Activated CD8-positive, alpha-beta T cell treated with anti-CD3 and anti-CD28 coated beads for 36 hours (primary cell): ENCODE measurements around the gene EN1. TPM values are rescaled to one million over a fixed set of nuclear protein-coding genes. Genes with fewer than 3 reads are reported as not detected.
A peak's percentile ranks its signal among the peaks of the same experiment; 100 is the strongest.

Experiments used
- ATAC-seq: fragments of 200-7000 bp; cut with Tn5 transposase; one replicate; pipeline ENCODE4 v1.10.0; 2021; ENCODE audit warnings: mild to moderate bottlenecking, moderate library complexity
- CTCF ChIA-PET: fragments of 350-600 bp; sonication (Branson Sonifier 250); formaldehyde crosslinking; loops from one replicate; lab custom pipeline; 2021; ENCODE audit warnings: antibody characterized with exemption; lab: Charles Lee
- POLR2A ChIA-PET: fragments of 350-600 bp; sonication (Branson Sonifier 250); formaldehyde crosslinking; loops from one replicate; lab custom pipeline; 2021; ENCODE audit warnings: antibody characterized with exemption; lab: Charles Lee
- DNase-seq: peaks from one replicate; pipeline ENCODE4 v3.0.0-alpha.2; 2020
- H3K27ac Mint-ChIP-seq: one replicate; pipeline ENCODE4 v1.8.0; 2021; ENCODE audit warnings: mild to moderate bottlenecking, mixed read lengths
- H3K27me3 Mint-ChIP-seq: one replicate; pipeline ENCODE4 v1.8.0; 2021; ENCODE audit warnings: mixed read lengths
- H3K36me3 Mint-ChIP-seq: one replicate; pipeline ENCODE4 v1.8.0; 2021; ENCODE audit warnings: low read depth, mixed read lengths
- H3K4me1 Mint-ChIP-seq: one replicate; pipeline ENCODE4 v1.8.0; 2021; ENCODE audit warnings: low read depth, mixed read lengths
- H3K4me3 Mint-ChIP-seq: one replicate; pipeline ENCODE4 v1.8.0; 2021; ENCODE audit warnings: mild to moderate bottlenecking, moderate library complexity, mixed read lengths
- H3K9me3 Mint-ChIP-seq: one replicate; pipeline ENCODE4 v1.8.0; 2021; ENCODE audit warnings: mixed read lengths
- CTCF ChIP-seq: fragments of 200-600 bp; IDR thresholded peaks from one replicate; pipeline ENCODE4 v1.8.0; 2022; ENCODE audit warnings: antibody characterized with exemption, mild to moderate bottlenecking
- intact Hi-C: fragments of 100-400 bp; cut with micrococcal nuclease; formaldehyde crosslinking; loops from one replicate; pipeline ENCODE4 v1.10.0; 2022
- total RNA-seq, 2 experiments: library from RNA; stranded (reverse); gene quantifications; one replicate each; pipeline ENCODE4 v1.2.3, GENCODE V29; 2021

EN1 gene
- total RNA-seq, 2 experiments from 2014 or later = not detected

GRCh38 chr2:118875318-118875717 lies 27.9 kb upstream of the EN1 start:
- CTCF ChIA-PET = no interaction called here
- ATAC-seq = no peak

GRCh38 chr2:118874324-118874723 lies 26.9 kb upstream of the EN1 start:
- no peak for TF ChIP-seq CTCF
- H3K9me3 Mint-ChIP-seq = no peaks in the 10 kb centered on the region
- intact Hi-C loops = no loop called here
- no peak for DNase-seq
- H3K27ac Mint-ChIP-seq = no peak overlapping the region
- POLR2A ChIA-PET = no interaction called here
- peaks cover 22% of the 10 kb centered on the region for H3K27me3 Mint-ChIP-seq
- no peak overlapping the region for H3K4me3 Mint-ChIP-seq
- H3K36me3 Mint-ChIP-seq = no peaks in the 10 kb centered on the region
- no peak for ATAC-seq
- H3K4me1 Mint-ChIP-seq = no peaks in the 10 kb centered on the region
- CTCF ChIA-PET = interaction anchor here (4.6 kb wide), 1 partner anchor 8 kb away, joined by 38 read pairs; no protein-coding TSS in a partner anchor

More at GRCh38 chr2:118875318-118875717, 27.9 kb upstream of the EN1 start:
- POLR2A ChIA-PET = no interaction called here
- intact Hi-C loops = no loop called here
- H3K9me3 Mint-ChIP-seq = no peaks in the 10 kb centered on the region
- no peaks in the 10 kb centered on the region for H3K4me1 Mint-ChIP-seq
- TF ChIP-seq CTCF = no peak
- H3K36me3 Mint-ChIP-seq = no peaks in the 10 kb centered on the region
- H3K27me3 Mint-ChIP-seq = peaks cover 22% of the 10 kb centered on the region
- no peak for DNase-seq
- H3K4me3 Mint-ChIP-seq = no peak overlapping the region
- no peak overlapping the region for H3K27ac Mint-ChIP-seq

GRCh38 chr2:118865106-118865505 lies 17.7 kb upstream of the EN1 start:
- intact Hi-C loops = no loop called here
- no peaks in the 10 kb centered on the region for H3K9me3 Mint-ChIP-seq
- ATAC-seq (peak; percentile 87), DNase-seq (peak; percentile 42)
- TF ChIP-seq CTCF = peak; percentile 61
- peaks cover 25% of the 10 kb centered on the region for H3K27me3 Mint-ChIP-seq
- no peaks in the 10 kb centered on the region for H3K36me3 Mint-ChIP-seq
- H3K27ac Mint-ChIP-seq = no peak overlapping the region
- no peaks in the 10 kb centered on the region for H3K4me1 Mint-ChIP-seq
- ChIA-PET CTCF (interaction anchor here (1.4 kb wide), 1 partner anchor 10 kb away, joined by 6 read pairs; no protein-coding TSS in a partner anchor), POLR2A (no interaction called here)
- H3K4me3 Mint-ChIP-seq = no peak overlapping the region

- ChIA-PET POLR2A (no interaction called here), CTCF (interaction anchor here (1.4 kb wide), 2 partner anchors 9 to 17 kb away, joined by 3 to 6 read pairs; no protein-coding TSS in a partner anchor)
- DNase-seq (no peak), ATAC-seq (no peak)
- H3K27ac Mint-ChIP-seq = no peak overlapping the region
- intact Hi-C loops = no loop called here
- TF ChIP-seq CTCF = no peak
- no peaks in the 10 kb centered on the region for H3K36me3 Mint-ChIP-seq
- no peaks in the 10 kb centered on the region for H3K4me1 Mint-ChIP-seq
- H3K4me3 Mint-ChIP-seq = no peak overlapping the region
- peaks cover 34% of the 10 kb centered on the region for H3K27me3 Mint-ChIP-seq
- no peaks in the 10 kb centered on the region for H3K9me3 Mint-ChIP-seq
Observed at GRCh38 chr2:118864207-118864606, 16.8 kb upstream of the EN1 start.

- Mint-ChIP-seq H3K4me1 (peaks cover 6% of the 10 kb centered on the region), H3K27ac (no peak overlapping the region), H3K9me3 (no peaks in the 10 kb centered on the region), H3K36me3 (no peaks in the 10 kb centered on the region), H3K4me3 (no peak overlapping the region), H3K27me3 (peaks cover 44% of the 10 kb centered on the region)
- intact Hi-C loops = no loop called here
- ChIA-PET POLR2A (interaction anchor here (0.7 kb wide), 1 partner anchor 1005 kb away, joined by 4 read pairs; no protein-coding TSS in a partner anchor), CTCF (interaction anchor here (1.2 kb wide), 1 partner anchor 20 kb away, joined by 7 read pairs; no protein-coding TSS in a partner anchor)
- TF ChIP-seq CTCF = no peak
- no peak for ATAC-seq
- DNase-seq = no peak
Observed at GRCh38 chr2:118861731-118862130, 14.3 kb upstream of the EN1 start.
